GM18909 (cell line): ENCODE results near the gene NISCH.

Experiments
- ATAC-seq: cut with Tn5 transposase; IDR thresholded peaks from one replicate; pipeline ENCODE4 v1.9.1; 2021; ENCODE audit warnings: mild to moderate bottlenecking; ENCODE audit not compliant: unreplicated experiment, poor library complexity

The NISCH gene

GRCh38 chr3:52487788-52488691, 32.6 kb downstream of the NISCH start:
- ATAC-seq = no peak

GRCh38 chr3:52488746-52489145, 33.3 kb downstream of the NISCH start:
- ATAC-seq = no peak

GRCh38 chr3:52489453-52489852, 34.0 kb downstream of the NISCH start:
- ATAC-seq = no peak

- no peak for ATAC-seq
Measured at GRCh38 chr3:52490035-52490938, 34.9 kb downstream of the NISCH start.

- ATAC-seq = no peak
Measured at GRCh38 chr3:52490939-52491526, 35.6 kb downstream of the NISCH start.

- no peak for ATAC-seq
Measured at GRCh38 chr3:52492059-52492458, 36.7 kb downstream of the NISCH start.

- no peak for ATAC-seq
Measured at GRCh38 chr3:52493232-52494017, 38.0 kb downstream of the NISCH start.

- no peak for ATAC-seq
Measured at GRCh38 chr3:52494445-52494844, 39.0 kb downstream of the NISCH start.

- no peak for ATAC-seq
Measured at GRCh38 chr3:52494886-52495495, 39.6 kb downstream of the NISCH start, which contains the start of gene STAB1. TSS of gene STAB1 (plus strand) at chr3:52495338. CDS start at chr3:52495414, 76 bp downstream.

GRCh38 chr3:52495777-52496602, 40.6 kb downstream of the NISCH start:
- no peak for ATAC-seq

- ATAC-seq = no peak
Measured at GRCh38 chr3:52498137-52499054, 43.0 kb downstream of the NISCH start.

- ATAC-seq = no peak
Measured at GRCh38 chr3:52501046-52501445, 45.6 kb downstream of the NISCH start.

- ATAC-seq = no peak
Measured at GRCh38 chr3:52502001-52502400, 46.6 kb downstream of the NISCH start.

GRCh38 chr3:52502808-52503350, 47.5 kb downstream of the NISCH start:
- ATAC-seq = no peak

- ATAC-seq = no peak
Measured at GRCh38 chr3:52503788-52504424, 48.5 kb downstream of the NISCH start.

- no peak for ATAC-seq
Measured at GRCh38 chr3:52504977-52505376, 49.6 kb downstream of the NISCH start.
